GM12878 (cell line): Measurements from ENCODE around the gene RARA.

Experiments used
- CBFB ChIP-seq: IDR thresholded peaks from 2 replicates; pipeline ENCODE4 v1.6.1; 2016; ENCODE audit warnings: antibody characterized with exemption, low read depth
- RAD21 ChIP-seq: IDR thresholded peaks from 2 replicates; pipeline ENCODE4 v1.6.1; 2011; ENCODE audit warnings: mild to moderate bottlenecking, low read depth, low read length, moderate library complexity; ENCODE audit not compliant: insufficient read depth

- peak; percentile 96 for TF ChIP-seq RAD21
- TF ChIP-seq CBFB, result no peak
These were observed 5.8 kb upstream of the RARA start for GRCh38 chr17:40303009-40303657.
